Measurements from ENCODE around the gene TSHZ1. TPM values are rescaled to one million over a fixed set of nuclear protein-coding genes. Genes with fewer than 3 reads are reported as not detected.

Gene TSHZ1
- polyA plus RNA-seq, 1 donor from 2014 or later: 1.1 TPM

DNA sequence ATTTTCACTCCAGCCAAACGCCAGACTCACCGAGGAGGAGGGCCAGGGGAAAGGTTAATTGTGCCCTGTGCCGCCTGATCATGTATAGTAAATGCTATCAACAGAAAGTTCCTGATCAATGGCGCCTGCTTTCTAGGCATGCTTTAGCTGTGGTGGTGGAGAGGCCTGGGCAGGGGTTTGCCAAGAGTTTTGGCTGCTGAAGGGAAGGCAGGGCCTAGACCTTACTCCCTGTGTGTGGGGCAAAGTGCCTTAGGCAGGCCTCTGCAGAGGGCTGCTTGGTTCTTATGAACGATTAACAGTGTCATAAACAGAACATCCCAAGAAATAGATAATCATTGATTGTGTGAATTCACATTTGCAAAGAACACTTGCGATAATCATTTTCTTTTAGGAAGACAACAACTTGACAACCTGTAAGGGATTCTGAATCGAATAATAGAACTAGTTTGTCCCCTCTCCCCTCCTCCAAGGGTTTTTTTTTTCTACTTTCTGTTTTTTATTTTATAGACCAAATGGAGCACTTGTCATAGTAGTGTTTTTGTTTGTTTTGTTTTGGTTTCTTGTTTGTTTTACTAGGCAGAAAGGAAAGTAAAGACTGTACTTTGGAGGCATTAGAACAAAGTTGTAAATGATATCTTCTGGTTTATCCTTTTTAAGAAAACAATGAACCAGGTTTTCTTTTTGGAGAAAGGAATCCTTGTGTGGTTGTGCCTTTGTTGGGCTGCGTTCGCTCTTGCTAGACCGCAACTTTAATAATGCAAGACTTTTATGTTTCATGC lies 6.5 kb downstream of the TSHZ1 start:
- H3K79me2 ChIP-seq (replicated peaks; ENCODE audit: insufficient read depth, low read length): no peaks in the 10 kb centered on the region
- TF ChIP-seq POLR2AphosphoS5 (IDR thresholded peaks at IDR 0.05) (no peak), TAF1 (IDR thresholded peaks at IDR 0.05; ENCODE audit: low read depth) (no peak), EZH2 (IDR thresholded peaks at IDR 0.05; ENCODE audit: borderline replicate concordance, insufficient read depth, low read length, poor library complexity, severe bottlenecking) (no peak), SMC3 (conservative IDR thresholded peaks at IDR 0.05; ENCODE audit: poor library complexity) (no peak), MXI1 (conservative IDR thresholded peaks at IDR 0.05; ENCODE audit: poor library complexity, severe bottlenecking) (no peak), EP300 (conservative IDR thresholded peaks at IDR 0.05; ENCODE audit: poor library complexity, severe bottlenecking) (no peak), RAD21 (conservative IDR thresholded peaks at IDR 0.05) (no peak)
- TF ChIP-seq, protein P1, sequence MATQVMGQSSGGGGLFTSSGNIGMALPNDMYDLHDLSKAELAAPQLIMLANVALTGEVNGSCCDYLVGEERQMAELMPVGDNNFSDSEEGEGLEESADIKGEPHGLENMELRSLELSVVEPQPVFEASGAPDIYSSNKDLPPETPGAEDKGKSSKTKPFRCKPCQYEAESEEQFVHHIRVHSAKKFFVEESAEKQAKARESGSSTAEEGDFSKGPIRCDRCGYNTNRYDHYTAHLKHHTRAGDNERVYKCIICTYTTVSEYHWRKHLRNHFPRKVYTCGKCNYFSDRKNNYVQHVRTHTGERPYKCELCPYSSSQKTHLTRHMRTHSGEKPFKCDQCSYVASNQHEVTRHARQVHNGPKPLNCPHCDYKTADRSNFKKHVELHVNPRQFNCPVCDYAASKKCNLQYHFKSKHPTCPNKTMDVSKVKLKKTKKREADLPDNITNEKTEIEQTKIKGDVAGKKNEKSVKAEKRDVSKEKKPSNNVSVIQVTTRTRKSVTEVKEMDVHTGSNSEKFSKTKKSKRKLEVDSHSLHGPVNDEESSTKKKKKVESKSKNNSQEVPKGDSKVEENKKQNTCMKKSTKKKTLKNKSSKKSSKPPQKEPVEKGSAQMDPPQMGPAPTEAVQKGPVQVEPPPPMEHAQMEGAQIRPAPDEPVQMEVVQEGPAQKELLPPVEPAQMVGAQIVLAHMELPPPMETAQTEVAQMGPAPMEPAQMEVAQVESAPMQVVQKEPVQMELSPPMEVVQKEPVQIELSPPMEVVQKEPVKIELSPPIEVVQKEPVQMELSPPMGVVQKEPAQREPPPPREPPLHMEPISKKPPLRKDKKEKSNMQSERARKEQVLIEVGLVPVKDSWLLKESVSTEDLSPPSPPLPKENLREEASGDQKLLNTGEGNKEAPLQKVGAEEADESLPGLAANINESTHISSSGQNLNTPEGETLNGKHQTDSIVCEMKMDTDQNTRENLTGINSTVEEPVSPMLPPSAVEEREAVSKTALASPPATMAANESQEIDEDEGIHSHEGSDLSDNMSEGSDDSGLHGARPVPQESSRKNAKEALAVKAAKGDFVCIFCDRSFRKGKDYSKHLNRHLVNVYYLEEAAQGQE (IDR thresholded peaks at IDR 0.05; ENCODE audit: borderline replicate concordance): no peak
- TF ChIP-seq, protein P2, sequence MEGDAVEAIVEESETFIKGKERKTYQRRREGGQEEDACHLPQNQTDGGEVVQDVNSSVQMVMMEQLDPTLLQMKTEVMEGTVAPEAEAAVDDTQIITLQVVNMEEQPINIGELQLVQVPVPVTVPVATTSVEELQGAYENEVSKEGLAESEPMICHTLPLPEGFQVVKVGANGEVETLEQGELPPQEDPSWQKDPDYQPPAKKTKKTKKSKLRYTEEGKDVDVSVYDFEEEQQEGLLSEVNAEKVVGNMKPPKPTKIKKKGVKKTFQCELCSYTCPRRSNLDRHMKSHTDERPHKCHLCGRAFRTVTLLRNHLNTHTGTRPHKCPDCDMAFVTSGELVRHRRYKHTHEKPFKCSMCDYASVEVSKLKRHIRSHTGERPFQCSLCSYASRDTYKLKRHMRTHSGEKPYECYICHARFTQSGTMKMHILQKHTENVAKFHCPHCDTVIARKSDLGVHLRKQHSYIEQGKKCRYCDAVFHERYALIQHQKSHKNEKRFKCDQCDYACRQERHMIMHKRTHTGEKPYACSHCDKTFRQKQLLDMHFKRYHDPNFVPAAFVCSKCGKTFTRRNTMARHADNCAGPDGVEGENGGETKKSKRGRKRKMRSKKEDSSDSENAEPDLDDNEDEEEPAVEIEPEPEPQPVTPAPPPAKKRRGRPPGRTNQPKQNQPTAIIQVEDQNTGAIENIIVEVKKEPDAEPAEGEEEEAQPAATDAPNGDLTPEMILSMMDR (IDR thresholded peaks at IDR 0.05; ENCODE audit: poor library complexity, severe bottlenecking): no peak
- no peaks in the 10 kb centered on the region for H3K9me2 ChIP-seq (ENCODE audit: insufficient read depth, low read length)
- H3K9me3 ChIP-seq (ENCODE audit: low read length): no peaks in the 10 kb centered on the region
- H3K36me3 ChIP-seq (ENCODE audit: insufficient read depth, low read length): no peaks in the 10 kb centered on the region
- H3K27me3 ChIP-seq (ENCODE audit: insufficient read depth, low read depth, low read length): peaks cover 37% of the 10 kb centered on the region
- H3F3A ChIP-seq (ENCODE audit: insufficient read depth, low read length, poor library complexity, severe bottlenecking): no peaks in the 10 kb centered on the region
- no peak overlapping the region for H2AFZ ChIP-seq (ENCODE audit: low read depth, low read length)
- no peak overlapping the region for H3K9ac ChIP-seq (ENCODE audit: low read length)
- H3K27ac ChIP-seq (ENCODE audit: low read length): no peak overlapping the region
- no peak overlapping the region for H3K4me2 ChIP-seq (ENCODE audit: low read length)
- no peaks in the 10 kb centered on the region for H4K20me1 ChIP-seq (ENCODE audit: insufficient read depth)
- no peak overlapping the region for H3K4me3 ChIP-seq (ENCODE audit: low read length)

DNA sequence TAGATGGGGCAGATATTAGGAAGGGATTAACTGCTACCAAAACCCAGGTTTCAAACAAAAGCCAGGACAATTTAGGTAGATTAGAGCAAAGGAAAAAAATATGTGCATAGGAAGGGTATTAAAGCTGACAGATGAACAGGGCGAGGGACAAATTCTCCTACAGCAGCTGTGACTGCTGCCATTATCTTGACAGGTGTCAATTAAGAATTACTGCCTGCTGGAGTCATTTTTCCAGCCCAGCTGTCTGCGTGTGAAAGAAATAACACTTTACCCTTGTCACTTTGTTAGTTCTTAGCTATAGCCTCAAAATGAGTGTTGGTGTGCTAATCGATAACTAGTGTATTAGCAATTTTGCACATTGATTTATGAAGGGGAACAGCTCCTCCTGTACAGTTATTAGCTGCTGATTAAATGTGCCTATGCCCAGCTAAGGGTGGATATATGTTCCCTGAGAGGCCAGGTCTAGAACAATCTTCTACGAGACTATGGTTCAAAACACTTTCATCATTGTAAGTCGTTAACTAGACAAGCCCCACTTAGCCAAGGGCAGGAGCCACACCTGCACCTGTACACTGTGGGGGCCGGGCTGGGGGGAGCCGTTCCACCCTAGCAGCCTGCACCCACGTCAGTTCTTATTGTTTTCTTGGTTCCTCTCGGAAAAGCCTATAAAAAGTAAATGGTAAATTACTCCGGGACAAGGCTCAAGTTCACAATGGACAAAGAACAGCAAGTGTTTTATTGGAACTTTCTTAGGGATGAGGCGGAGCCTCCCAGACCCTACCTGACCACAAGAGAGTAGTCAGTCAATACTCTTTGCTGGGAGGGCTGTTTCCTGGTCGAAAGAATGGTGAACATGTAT lies 7.7 kb downstream of the TSHZ1 start:
- H3K79me2 ChIP-seq (replicated peaks; ENCODE audit: insufficient read depth, low read length): no peaks in the 10 kb centered on the region
- H3F3A ChIP-seq (ENCODE audit: insufficient read depth, low read length, poor library complexity, severe bottlenecking): no peaks in the 10 kb centered on the region
- H3K36me3 ChIP-seq (ENCODE audit: insufficient read depth, low read length): no peaks in the 10 kb centered on the region
- TF ChIP-seq RAD21 (conservative IDR thresholded peaks at IDR 0.05) (no peak), EP300 (conservative IDR thresholded peaks at IDR 0.05; ENCODE audit: poor library complexity, severe bottlenecking) (peak; percentile 97), POLR2AphosphoS5 (IDR thresholded peaks at IDR 0.05) (peak; percentile 87)
- TF ChIP-seq, protein P1 (IDR thresholded peaks at IDR 0.05; ENCODE audit: borderline replicate concordance): peak; percentile 68
- no peak overlapping the region for H2AFZ ChIP-seq (ENCODE audit: low read depth, low read length)
- H3K9ac ChIP-seq (ENCODE audit: low read length): no peak overlapping the region
- H3K27ac ChIP-seq (ENCODE audit: low read length): no peak overlapping the region
- peak overlapping the region; percentile 13 for H3K4me3 ChIP-seq (ENCODE audit: low read length)
- peak overlapping the region; percentile 47 for H3K4me2 ChIP-seq (ENCODE audit: low read length)
- no peaks in the 10 kb centered on the region for H3K9me2 ChIP-seq (ENCODE audit: insufficient read depth, low read length)
- H3K9me3 ChIP-seq (ENCODE audit: low read length): no peaks in the 10 kb centered on the region
- H3K27me3 ChIP-seq (ENCODE audit: insufficient read depth, low read depth, low read length): peaks cover 25% of the 10 kb centered on the region
- H4K20me1 ChIP-seq (ENCODE audit: insufficient read depth): no peaks in the 10 kb centered on the region

Data from neural cell (in vitro differentiated cells).